ENCODE data around the gene PEX19.

Gene PEX19

DNA sequence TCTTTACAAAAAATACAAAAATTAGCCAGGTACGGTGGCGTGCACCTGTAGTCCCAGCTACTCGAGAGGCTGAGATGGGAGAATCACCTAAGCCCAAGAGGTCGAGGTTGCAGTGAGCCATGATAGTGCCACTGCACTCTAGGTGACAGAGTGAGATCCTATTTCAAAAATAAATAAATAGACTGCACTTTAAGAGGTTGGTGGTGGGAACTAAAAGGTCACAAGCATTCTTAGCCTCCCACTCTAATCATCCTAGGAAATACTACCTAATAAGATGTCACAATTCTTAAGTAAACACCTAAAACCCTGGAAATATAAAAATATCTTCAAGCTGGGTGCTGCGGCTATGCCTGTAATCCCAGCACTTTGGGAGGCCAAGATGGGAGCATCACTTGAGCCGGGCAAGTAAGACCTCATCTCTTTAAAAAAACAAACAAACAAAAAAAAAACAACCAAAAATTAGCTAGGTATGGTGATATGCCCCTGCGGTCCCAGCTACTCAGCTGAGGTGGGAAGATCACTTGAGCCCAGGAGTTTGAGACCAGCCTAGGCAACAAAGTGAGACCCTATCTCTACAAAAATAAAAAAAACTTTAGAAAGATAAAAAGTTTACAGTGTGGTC, 26.6 kb downstream of the PEX19 start:
- DNase-seq: no peak
- H2BK120ac ChIP-seq (ENCODE audit: insufficient read depth, low read length, poor library complexity): no peak overlapping the region
- H3K4me2 ChIP-seq (ENCODE audit: low read length): no peak overlapping the region
- no peak overlapping the region for H3K4me3 ChIP-seq (ENCODE audit: low read depth, low read length)
- H3K79me2 ChIP-seq (ENCODE audit: control insufficient read depth, insufficient read depth, low read length, poor library complexity): peaks cover 6% of the 10 kb centered on the region
- H3K79me1 ChIP-seq (ENCODE audit: low read length): peaks cover 9% of the 10 kb centered on the region
- no peak overlapping the region for H4K12ac ChIP-seq (ENCODE audit: low read depth, low read length)
- no peak overlapping the region for H3K18ac ChIP-seq (ENCODE audit: low read length)
- H3K27ac ChIP-seq (ENCODE audit: low read depth, low read length): no peak overlapping the region
- H3K36me3 ChIP-seq (ENCODE audit: control insufficient read depth in 1 of 2, insufficient read depth in 2 of 2, low read length in 2 of 2): peaks cover 4 to 6% of the 10 kb centered on the region in 2 experiments
- no peaks in the 10 kb centered on the region for H3K4me1 ChIP-seq (ENCODE audit: control insufficient read depth in 1 of 2, insufficient read depth in 2 of 2, low read length in 2 of 2)
- no peak overlapping the region for H2AK5ac ChIP-seq (ENCODE audit: low read length)
- no peak overlapping the region for H3K9ac ChIP-seq (ENCODE audit: low read length)
- WGBS (ENCODE audit: extremely low coverage, insufficient coverage, insufficient read length): no CpG with 5 or more reads among the region's 7 CpGs
- H3K23ac ChIP-seq (ENCODE audit: low read length): no peak overlapping the region
- no peaks in the 10 kb centered on the region for H3K27me3 ChIP-seq (ENCODE audit: insufficient read depth, low read length)
- no peaks in the 10 kb centered on the region for H3K9me3 ChIP-seq (ENCODE audit: insufficient read depth, low read depth, low read length)
- no peak overlapping the region for H4K91ac ChIP-seq (ENCODE audit: low read depth, low read length)
- H2AFZ ChIP-seq (ENCODE audit: insufficient read depth, low read length, poor library complexity): no peak overlapping the region
- H4K8ac ChIP-seq (ENCODE audit: low read depth, low read length): no peak overlapping the region
- H3K4ac ChIP-seq (ENCODE audit: low read depth, low read length): no peak overlapping the region
- H2BK5ac ChIP-seq (ENCODE audit: low read depth, low read length, poor library complexity): no peak overlapping the region
- H3K14ac ChIP-seq (ENCODE audit: low read length): no peak overlapping the region
- no peak overlapping the region for H2BK12ac ChIP-seq (ENCODE audit: low read length)

DNA sequence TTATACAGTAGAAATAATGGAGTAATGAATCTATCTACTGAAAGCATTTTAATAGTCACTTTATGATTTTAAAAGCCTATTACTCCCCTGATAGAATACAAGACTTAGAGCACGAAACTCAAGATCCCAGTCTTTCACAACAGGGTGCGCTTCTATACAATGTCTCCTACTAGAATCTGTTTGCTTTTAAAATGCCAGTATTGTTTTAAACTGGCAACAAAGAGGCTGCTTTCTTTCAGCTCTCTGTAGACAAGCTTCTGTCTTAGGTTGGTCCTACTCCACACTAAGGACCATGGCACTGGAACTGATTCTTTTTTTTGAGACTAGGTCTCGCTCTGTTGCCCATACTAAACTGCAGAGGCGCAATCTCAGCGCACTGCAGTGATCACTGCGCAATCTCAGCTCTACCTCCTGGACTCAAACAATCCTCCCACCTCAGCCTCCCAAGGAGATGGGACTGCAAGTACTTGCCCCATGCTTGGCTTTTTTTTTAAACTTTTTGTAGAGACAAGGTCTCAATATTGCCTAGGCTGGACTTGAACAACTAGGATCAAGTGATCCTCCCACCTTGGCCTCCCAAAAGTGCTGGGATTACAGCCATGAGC, 27.4 kb downstream of the PEX19 start:
- Histone ChIP-seq H4K91ac (ENCODE audit: low read depth, low read length) (no peak overlapping the region), H3K18ac (ENCODE audit: low read length) (no peak overlapping the region)

DNA sequence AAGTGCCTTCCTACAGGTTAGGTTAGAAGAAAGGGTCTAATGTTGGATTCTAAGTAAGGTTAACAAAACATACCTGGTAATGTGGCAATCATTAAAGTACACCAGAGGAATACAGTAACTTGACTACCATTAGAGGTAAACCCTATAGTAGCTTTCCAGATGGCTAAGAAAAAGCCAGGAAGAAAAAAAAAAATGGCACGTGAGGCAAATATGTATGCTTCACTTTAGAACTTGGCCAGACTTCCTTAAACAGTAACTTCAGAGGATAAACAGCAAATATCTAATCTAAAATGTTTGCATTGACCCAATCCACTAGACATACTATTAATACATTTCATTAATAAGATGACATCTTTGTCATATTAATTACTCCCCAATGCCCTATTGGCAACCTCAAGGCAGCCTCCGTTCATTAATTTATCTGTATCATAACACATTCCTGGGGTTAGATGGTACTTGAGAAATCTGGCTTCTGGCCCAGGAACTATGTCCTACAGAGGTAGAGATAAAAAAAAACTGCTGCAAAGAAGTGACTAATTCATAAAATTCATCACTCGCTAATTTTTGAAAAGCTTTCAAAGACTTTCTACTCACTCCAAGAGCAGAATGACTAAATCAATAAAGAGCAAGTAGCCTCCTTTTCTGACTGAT, 28.4 kb downstream of the PEX19 start:
- H3K27me3 ChIP-seq (ENCODE audit: insufficient read depth, low read length): no peaks in the 10 kb centered on the region
- no peak for DNase-seq
- no peaks in the 10 kb centered on the region for H3K79me2 ChIP-seq (ENCODE audit: control insufficient read depth, insufficient read depth, low read length, poor library complexity)
- H3K27ac ChIP-seq (ENCODE audit: low read depth, low read length): no peak overlapping the region
- H2AFZ ChIP-seq (ENCODE audit: insufficient read depth, low read length, poor library complexity): no peak overlapping the region
- H3K4me1 ChIP-seq (ENCODE audit: control insufficient read depth in 1 of 2, insufficient read depth in 2 of 2, low read length in 2 of 2): no peaks in the 10 kb centered on the region
- H2BK120ac ChIP-seq (ENCODE audit: insufficient read depth, low read length, poor library complexity): no peak overlapping the region
- no peak overlapping the region for H4K12ac ChIP-seq (ENCODE audit: low read depth, low read length)
- H3K4me2 ChIP-seq (ENCODE audit: low read length): no peak overlapping the region
- no peak overlapping the region for H3K4ac ChIP-seq (ENCODE audit: low read depth, low read length)
- H4K91ac ChIP-seq (ENCODE audit: low read depth, low read length): no peak overlapping the region
- no peak overlapping the region for H3K18ac ChIP-seq (ENCODE audit: low read length)
- no peak overlapping the region for H3K4me3 ChIP-seq (ENCODE audit: low read depth, low read length)
- no peak overlapping the region for H3K9ac ChIP-seq (ENCODE audit: low read length)
- no CpG with 5 or more reads among the region's 3 CpGs for WGBS (ENCODE audit: extremely low coverage, insufficient coverage, insufficient read length)
- H2BK5ac ChIP-seq (ENCODE audit: low read depth, low read length, poor library complexity): no peak overlapping the region
- no peak overlapping the region for H2AK5ac ChIP-seq (ENCODE audit: low read length)
- H2BK12ac ChIP-seq (ENCODE audit: low read length): no peak overlapping the region
- no peaks in the 10 kb centered on the region for H3K9me3 ChIP-seq (ENCODE audit: insufficient read depth, low read depth, low read length)
- H4K8ac ChIP-seq (ENCODE audit: low read depth, low read length): no peak overlapping the region
- H3K23ac ChIP-seq (ENCODE audit: low read length): no peak overlapping the region
- H3K14ac ChIP-seq (ENCODE audit: low read length): no peak overlapping the region
- no peaks in the 10 kb centered on the region for H3K79me1 ChIP-seq (ENCODE audit: low read length)
- peaks cover 5 to 7% of the 10 kb centered on the region in 2 experiments for H3K36me3 ChIP-seq (ENCODE audit: control insufficient read depth in 1 of 2, insufficient read depth in 2 of 2, low read length in 2 of 2)

More for the DNA sequence above, 27.4 kb downstream of the PEX19 start:
- Histone ChIP-seq H3K9ac (ENCODE audit: low read length) (no peak overlapping the region), H3K79me2 (ENCODE audit: control insufficient read depth, insufficient read depth, low read length, poor library complexity) (peaks cover 6% of the 10 kb centered on the region), H3K27me3 (ENCODE audit: insufficient read depth, low read length) (no peaks in the 10 kb centered on the region), H3K4me1 (ENCODE audit: control insufficient read depth in 1 of 2, insufficient read depth in 2 of 2, low read length in 2 of 2) (no peaks in the 10 kb centered on the region), H3K79me1 (ENCODE audit: low read length) (peaks cover 6% of the 10 kb centered on the region), H2BK12ac (ENCODE audit: low read length) (no peak overlapping the region), H2AK5ac (ENCODE audit: low read length) (no peak overlapping the region), H2AFZ (ENCODE audit: insufficient read depth, low read length, poor library complexity) (no peak overlapping the region), H3K23ac (ENCODE audit: low read length) (no peak overlapping the region), H3K4ac (ENCODE audit: low read depth, low read length) (no peak overlapping the region), H3K4me3 (ENCODE audit: low read depth, low read length) (no peak overlapping the region), H3K27ac (ENCODE audit: low read depth, low read length) (no peak overlapping the region), H3K9me3 (ENCODE audit: insufficient read depth, low read depth, low read length) (no peaks in the 10 kb centered on the region), H3K4me2 (ENCODE audit: low read length) (no peak overlapping the region), H4K8ac (ENCODE audit: low read depth, low read length) (no peak overlapping the region), H2BK120ac (ENCODE audit: insufficient read depth, low read length, poor library complexity) (no peak overlapping the region), H3K36me3 (ENCODE audit: control insufficient read depth in 1 of 2, insufficient read depth in 2 of 2, low read length in 2 of 2) (peaks cover 4 to 6% of the 10 kb centered on the region in 2 experiments), H3K14ac (ENCODE audit: low read length) (no peak overlapping the region), H2BK5ac (ENCODE audit: low read depth, low read length, poor library complexity) (no peak overlapping the region), H4K12ac (ENCODE audit: low read depth, low read length) (no peak overlapping the region)
- no peak for DNase-seq
- no CpG with 5 or more reads among the region's 6 CpGs for WGBS (ENCODE audit: extremely low coverage, insufficient coverage, insufficient read length)

DNA sequence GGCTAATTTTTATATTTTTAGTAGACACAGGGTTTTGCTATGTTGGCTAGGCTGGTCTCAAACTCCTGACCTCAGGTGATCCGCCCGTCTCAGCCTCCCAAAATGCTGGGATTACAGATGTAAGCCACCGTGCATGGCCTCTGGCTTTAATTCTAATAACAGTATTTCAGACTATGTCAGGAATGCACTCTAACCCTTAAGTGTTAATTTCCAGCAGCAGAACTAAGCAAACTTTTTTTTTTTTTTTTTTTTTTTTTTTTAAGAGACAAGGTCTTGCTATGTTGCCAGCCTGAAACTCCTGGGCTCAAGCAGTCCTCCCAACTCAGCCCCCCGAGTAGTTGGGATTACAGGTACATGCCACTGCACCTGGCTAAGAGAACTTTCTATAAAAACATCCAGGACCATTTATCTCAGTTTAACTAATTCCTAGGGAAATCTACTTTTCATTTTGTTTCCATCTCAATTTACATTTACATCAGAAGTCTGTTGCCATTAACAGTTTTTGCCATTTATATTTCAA, 29.1 kb downstream of the PEX19 start:
- no peaks in the 10 kb centered on the region for H3K79me2 ChIP-seq (ENCODE audit: control insufficient read depth, insufficient read depth, low read length, poor library complexity)
- H4K91ac ChIP-seq (ENCODE audit: low read depth, low read length): no peak overlapping the region
- no peak for DNase-seq
- no peak overlapping the region for H3K18ac ChIP-seq (ENCODE audit: low read length)
- no peaks in the 10 kb centered on the region for H3K4me1 ChIP-seq (ENCODE audit: control insufficient read depth in 1 of 2, insufficient read depth in 2 of 2, low read length in 2 of 2)
- no peak overlapping the region for H3K4ac ChIP-seq (ENCODE audit: low read depth, low read length)
- H3K36me3 ChIP-seq (ENCODE audit: control insufficient read depth in 1 of 2, insufficient read depth in 2 of 2, low read length in 2 of 2): peaks cover 7 to 9% of the 10 kb centered on the region in 2 experiments
- no peaks in the 10 kb centered on the region for H3K27me3 ChIP-seq (ENCODE audit: insufficient read depth, low read length)
- WGBS (ENCODE audit: extremely low coverage, insufficient coverage, insufficient read length): no CpG with 5 or more reads among the region's 4 CpGs
- H2AFZ ChIP-seq (ENCODE audit: insufficient read depth, low read length, poor library complexity): no peak overlapping the region
- no peak overlapping the region for H3K4me2 ChIP-seq (ENCODE audit: low read length)
- H3K9ac ChIP-seq (ENCODE audit: low read length): no peak overlapping the region
- H3K14ac ChIP-seq (ENCODE audit: low read length): no peak overlapping the region
- no peak overlapping the region for H3K27ac ChIP-seq (ENCODE audit: low read depth, low read length)
- H3K9me3 ChIP-seq (ENCODE audit: insufficient read depth, low read depth, low read length): no peaks in the 10 kb centered on the region
- H2BK120ac ChIP-seq (ENCODE audit: insufficient read depth, low read length, poor library complexity): no peak overlapping the region
- no peak overlapping the region for H3K23ac ChIP-seq (ENCODE audit: low read length)
- no peak overlapping the region for H4K8ac ChIP-seq (ENCODE audit: low read depth, low read length)
- no peak overlapping the region for H2AK5ac ChIP-seq (ENCODE audit: low read length)
- no peaks in the 10 kb centered on the region for H3K79me1 ChIP-seq (ENCODE audit: low read length)
- H2BK12ac ChIP-seq (ENCODE audit: low read length): no peak overlapping the region
- H4K12ac ChIP-seq (ENCODE audit: low read depth, low read length): no peak overlapping the region
- H3K4me3 ChIP-seq (ENCODE audit: low read depth, low read length): no peak overlapping the region
- H2BK5ac ChIP-seq (ENCODE audit: low read depth, low read length, poor library complexity): no peak overlapping the region
